Activated CD4-positive, alpha-beta T cell treated with anti-CD3 and anti-CD28 coated beads, Interleukin-2, amount 50 U/mL, for 48 hours (primary cell): ENCODE results near the gene MACROD1.
"Not testable (repeated sequence)": the region's sequence is repeated elsewhere in the genome, so short reads cannot be mapped to it uniquely, and the experiment has no call there.

Experiments
- DNase-seq, 2 experiments: peaks; one replicate each; pipeline ENCODE4 v3.0.0-alpha.2; 2020

MACROD1 gene

DNA sequence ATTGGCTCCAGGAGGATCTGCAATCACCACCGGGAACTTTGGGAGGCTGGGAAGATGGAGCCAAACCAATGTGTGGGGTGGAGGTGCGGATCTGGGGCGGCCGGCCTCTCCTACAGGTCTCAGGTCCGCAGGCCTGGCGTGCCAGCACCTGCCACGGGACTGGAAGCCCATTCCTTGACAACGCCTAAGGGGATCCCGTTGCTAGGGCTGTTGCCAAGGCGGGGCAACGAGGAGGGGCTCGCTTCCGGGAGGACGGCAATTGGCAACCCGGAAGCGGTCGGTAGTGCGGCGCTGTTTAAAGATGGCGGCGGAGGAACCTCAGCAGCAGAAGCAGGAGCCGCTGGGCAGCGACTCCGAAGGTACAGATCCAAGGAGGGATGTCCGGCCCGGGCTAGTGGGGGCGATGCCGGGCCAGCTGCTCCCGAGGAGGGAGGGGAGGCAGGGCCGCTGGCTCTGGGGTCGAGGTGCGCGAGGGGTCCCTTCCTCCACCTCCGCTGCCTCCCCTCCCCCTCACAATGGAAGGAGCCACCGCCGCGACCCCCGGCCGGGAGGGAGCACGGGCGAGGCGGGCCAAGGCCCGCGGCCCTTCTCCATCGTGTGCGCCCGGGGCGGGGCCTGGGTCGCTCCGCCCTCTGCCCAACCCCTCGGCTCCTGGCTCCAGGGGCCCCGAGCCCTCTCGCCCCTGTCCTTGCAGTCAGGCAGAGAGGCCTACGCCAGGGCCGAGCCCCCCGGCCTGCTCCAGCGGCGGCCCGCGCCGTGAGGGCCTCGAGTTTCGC, 179.6 kb downstream of the MACROD1 start, which contains the start of gene OTUB1:
OTUB1 (plus strand) TSS at position 283 of the 776 bp plus-strand sequence; CDS start at position 302, 19 bp downstream.
- peak; percentile 91 to 93 for DNase-seq

DNA sequence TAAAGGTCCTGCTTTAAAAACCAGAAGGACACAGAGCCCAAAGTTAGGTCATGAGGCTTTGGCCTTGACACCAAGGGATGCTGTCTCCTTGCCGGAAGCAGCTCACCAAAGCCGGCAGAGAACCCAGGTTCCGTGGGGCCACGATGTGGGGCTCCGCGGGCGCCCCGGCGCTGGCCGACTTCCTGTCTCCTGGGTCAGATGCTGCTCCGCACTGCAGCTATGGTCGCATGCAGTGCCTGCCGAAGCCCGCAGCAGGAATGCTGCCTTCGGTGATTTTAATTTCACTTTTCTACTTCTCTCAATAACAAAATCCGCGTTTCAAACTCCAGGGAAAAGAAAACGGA, 180.1 kb downstream of the MACROD1 start:
- DNase-seq = peak; percentile 75 to 80

DNA sequence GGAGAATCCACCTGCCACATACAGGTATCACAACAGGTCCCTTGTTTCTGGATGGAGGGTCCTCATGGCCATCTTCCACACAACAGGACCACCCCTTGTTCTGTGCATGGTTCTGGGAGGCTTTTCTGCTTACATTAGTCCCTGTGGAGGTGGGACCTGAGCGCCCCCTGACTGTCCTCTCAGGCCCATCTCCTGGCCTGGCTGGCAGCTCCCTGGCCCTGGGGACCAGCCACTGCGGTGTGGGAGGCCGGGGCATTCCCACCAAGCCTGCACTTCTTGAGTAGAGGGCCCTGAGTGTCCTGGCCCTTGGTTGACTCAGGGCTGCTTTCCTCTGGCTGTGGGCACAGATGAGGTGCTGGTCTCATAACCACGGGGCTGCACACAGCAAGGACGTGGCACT, 186.5 kb downstream of the MACROD1 start:
- DNase-seq = no peak

- DNase-seq = no peak
Measured at GRCh38 chr11:63978551-63979239, 187.2 kb downstream of the MACROD1 start.

- peak; percentile 93 to 97 for DNase-seq
Measured at GRCh38 chr11:63974259-63975143, 191.4 kb downstream of the MACROD1 start, which contains the start of gene COX8A. Gene COX8A (plus strand): TSS chr11:63974620. CDS start chr11:63974681, 61 bp downstream.

DNA sequence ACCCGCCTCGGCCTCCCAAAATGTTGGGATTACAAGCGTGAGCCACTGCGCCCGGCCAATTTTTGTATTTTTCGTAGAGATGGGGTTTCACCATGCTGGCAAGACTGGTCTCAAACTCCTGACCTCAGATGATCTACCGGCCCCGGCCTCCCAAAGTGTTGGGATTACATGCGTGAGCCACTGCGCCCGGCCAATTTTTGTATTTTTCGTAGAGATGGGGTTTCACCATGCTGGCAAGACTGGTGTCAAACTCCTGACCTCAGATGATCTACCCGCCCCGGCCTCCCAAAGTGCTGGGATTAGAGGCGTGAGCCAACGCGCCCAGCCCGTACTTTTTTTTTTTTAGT, 192.0 kb downstream of the MACROD1 start:
- not testable (repeated sequence) for DNase-seq

DNA sequence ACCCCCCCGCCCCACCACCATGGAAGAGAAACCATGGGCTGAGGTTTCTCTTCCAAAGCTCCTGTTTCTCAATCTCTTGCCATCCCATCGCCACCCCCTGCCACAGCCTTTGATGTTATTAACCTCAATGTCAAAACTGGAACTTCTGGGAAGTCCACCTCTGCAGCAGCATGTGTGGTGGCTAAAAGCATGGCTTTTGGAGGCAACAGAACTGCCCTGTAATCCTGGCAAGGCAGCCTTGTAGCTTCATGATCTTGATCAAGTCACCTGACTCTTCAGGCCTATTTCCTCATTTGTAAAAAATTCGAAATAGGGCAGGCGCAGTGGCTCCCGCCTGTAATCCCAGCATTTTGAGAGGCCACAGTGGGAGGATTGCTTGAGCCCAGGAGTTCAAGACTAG, 195.0 kb downstream of the MACROD1 start:
- no peak for DNase-seq

DNA sequence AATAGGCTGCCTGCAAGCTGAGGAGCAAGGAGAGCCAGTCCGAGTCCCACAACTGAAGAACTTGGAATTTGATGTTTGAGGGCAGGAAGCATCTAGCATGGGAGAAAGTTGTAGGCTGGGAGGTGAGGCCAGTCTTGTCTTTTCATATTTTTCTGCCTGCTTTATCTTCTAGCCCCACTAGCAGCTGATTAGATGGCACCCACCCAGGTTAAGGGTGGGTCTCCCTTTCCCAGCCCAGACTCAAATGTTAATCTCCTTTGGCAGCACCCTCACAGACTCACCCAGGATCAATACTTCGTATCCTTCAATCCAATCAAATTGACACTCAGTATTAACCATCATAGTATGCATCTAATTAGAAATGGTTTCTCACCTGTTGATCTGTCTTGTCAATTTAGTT, 196.5 kb downstream of the MACROD1 start:
- DNase-seq = no peak

- no peak for DNase-seq
Measured at GRCh38 chr11:63966444-63966843, 199.5 kb downstream of the MACROD1 start.

DNA sequence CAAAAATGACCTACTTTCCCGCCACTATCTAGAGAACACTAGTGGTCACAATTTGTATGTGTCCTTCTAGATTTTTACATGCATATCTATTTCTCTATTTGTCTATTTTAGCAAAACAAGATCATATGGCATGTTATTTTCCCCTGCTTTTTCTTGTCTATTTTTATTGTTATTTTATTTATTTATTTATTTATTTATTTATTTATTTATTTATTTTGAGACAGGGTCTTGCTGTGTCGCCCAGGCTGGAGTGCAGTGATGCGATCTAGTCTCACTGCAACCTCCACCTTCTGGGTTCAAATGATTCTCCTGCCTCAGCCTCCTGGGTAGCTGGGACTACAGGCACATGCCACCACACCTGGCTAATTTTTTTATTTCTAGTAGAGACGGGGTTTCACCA, 202.0 kb downstream of the MACROD1 start:
- not testable (repeated sequence) for DNase-seq

- no peak for DNase-seq
Measured at GRCh38 chr11:63961608-63962412, 204.1 kb downstream of the MACROD1 start.

DNA sequence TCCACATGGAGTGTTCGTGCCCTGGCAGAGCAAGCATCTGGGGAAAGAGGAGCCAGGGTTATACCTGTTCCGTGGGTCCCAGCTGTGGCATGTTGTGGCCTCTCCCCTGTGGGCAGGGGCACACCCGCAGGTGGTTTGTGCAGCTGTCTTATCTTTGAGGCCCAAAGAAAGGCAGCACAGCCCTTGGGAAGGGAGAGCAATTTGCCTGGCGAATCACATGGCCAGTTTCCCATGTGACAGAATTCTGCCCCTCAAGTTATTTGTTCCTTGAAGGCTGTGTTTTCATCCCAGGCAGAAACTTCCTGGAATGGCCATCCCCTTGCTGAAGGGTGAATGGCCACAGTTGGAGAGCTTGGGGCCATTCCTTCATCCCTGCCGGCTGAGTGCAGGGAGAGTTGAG, 207.9 kb downstream of the MACROD1 start:
- DNase-seq = no peak

DNA sequence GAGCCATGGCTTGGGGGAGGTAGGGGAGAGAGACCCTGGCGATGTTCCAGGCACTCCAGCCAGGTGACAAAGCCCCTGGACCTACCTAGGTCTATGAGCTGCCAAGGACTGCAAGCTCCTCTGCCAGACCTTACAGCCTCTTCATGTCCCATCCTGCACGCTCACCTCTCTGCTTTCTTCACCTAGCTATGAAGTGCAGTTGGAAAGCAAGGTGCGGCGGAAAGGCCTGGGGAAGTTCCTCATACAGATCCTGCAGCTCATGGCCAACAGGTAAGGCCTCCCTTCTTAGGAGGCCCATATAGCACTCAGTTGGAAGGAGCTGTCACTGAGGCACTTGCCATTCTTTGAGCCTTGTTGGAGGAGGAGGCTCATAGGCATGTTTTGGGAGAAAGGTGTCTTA, 213.3 kb downstream of the MACROD1 start:
- DNase-seq = no peak

GRCh38 chr11:63951779-63952536, 214.0 kb downstream of the MACROD1 start:
- peak in 1 of 2 experiments; percentile 37 for DNase-seq
